ENCODE measurements around the gene FIBP.

Gene FIBP

DNA sequence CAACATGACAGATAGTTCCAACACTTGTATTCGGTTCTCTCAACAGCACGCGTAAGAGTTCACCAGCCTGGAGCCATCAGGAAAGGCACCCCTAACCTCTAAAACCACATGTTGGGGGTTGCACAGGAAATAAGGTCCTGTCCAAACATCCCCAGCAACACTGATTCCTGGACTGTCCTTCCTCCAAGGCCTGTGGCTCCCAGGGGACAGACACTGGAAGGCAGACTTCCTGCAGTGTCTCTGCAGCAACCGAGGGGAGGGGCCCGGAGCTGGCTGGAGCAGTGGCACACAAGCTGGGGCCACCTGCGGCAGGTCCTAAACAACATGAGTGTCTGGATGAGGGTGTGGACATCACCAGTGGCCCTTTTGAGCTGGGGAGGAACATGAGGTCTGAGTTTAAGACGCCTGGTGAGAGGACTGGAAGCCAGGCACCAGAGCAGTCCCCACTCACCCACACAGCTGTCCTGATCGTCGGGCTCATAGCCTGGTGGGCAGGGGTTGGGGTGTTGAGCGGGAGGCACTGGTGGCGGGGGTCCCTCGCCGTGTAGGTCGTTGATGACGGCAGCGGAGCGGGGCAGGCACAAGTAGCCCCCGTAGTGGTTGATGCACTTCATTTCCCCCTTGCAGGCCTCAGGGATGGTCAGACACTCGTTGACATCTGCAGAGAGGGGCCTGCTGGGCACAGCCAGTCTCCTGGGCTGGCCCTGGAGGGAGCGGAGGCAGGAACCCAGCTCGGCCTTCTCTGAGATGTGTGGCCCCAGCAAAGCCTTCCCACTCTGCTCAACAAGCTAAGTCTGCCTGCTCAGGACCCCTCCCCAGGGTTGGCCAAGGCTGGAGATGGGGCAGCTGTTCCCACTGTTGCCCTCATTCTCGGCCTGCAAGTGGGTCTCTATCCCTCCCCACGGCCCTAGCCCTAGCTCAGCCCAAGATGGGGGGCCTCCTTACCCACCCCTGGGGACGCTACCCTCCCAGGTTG, 17.3 kb downstream of the FIBP start:
- Histone ChIP-seq H3K9me3 (ENCODE audit: control insufficient read depth, low read length) (no peaks in the 10 kb centered on the region), H3K4me1 (ENCODE audit: control insufficient read depth, insufficient read depth, low read length) (peaks cover 4% of the 10 kb centered on the region), H3K27me3 (ENCODE audit: control insufficient read depth, insufficient read depth, low read length, poor library complexity, severe bottlenecking) (peaks cover 19% of the 10 kb centered on the region), H3K27ac (ENCODE audit: insufficient read depth, low read depth, low read length, poor library complexity, severe bottlenecking) (no peak overlapping the region), H3K36me3 (ENCODE audit: control insufficient read depth, insufficient read depth, low read length) (peaks cover 5% of the 10 kb centered on the region), H3K4me3 (ENCODE audit: insufficient read depth, low read depth, low read length) (no peak overlapping the region)
- 86 to 89% methylated on average over 24 of the region's 24 CpGs for WGBS, 2 experiments

GRCh38 chr11:65870307-65870658, 18.0 kb downstream of the FIBP start:
- Histone ChIP-seq H3K4me1 (ENCODE audit: control insufficient read depth, insufficient read depth, low read length) (peaks cover 4% of the 10 kb centered on the region), H3K9me3 (ENCODE audit: control insufficient read depth, low read length) (no peaks in the 10 kb centered on the region), H3K27me3 (ENCODE audit: control insufficient read depth, insufficient read depth, low read length, poor library complexity, severe bottlenecking) (peaks cover 19% of the 10 kb centered on the region), H3K27ac (ENCODE audit: insufficient read depth, low read depth, low read length, poor library complexity, severe bottlenecking) (no peak overlapping the region), H3K4me3 (ENCODE audit: insufficient read depth, low read depth, low read length) (no peak overlapping the region), H3K36me3 (ENCODE audit: control insufficient read depth, insufficient read depth, low read length) (peaks cover 12% of the 10 kb centered on the region)
- WGBS, 2 experiments = 93% methylated on average over 11 of the region's 11 CpGs

GRCh38 chr11:65869643-65870306, 18.5 kb downstream of the FIBP start:
- H3K4me3 ChIP-seq (ENCODE audit: insufficient read depth, low read depth, low read length) = no peak overlapping the region
- H3K27ac ChIP-seq (ENCODE audit: insufficient read depth, low read depth, low read length, poor library complexity, severe bottlenecking) = no peak overlapping the region
- peaks cover 16% of the 10 kb centered on the region for H3K36me3 ChIP-seq (ENCODE audit: control insufficient read depth, insufficient read depth, low read length)
- H3K9me3 ChIP-seq (ENCODE audit: control insufficient read depth, low read length) = no peaks in the 10 kb centered on the region
- H3K4me1 ChIP-seq (ENCODE audit: control insufficient read depth, insufficient read depth, low read length) = peaks cover 4% of the 10 kb centered on the region
- peaks cover 19% of the 10 kb centered on the region for H3K27me3 ChIP-seq (ENCODE audit: control insufficient read depth, insufficient read depth, low read length, poor library complexity, severe bottlenecking)
- WGBS, 2 experiments = 88 to 91% methylated on average over 24 of the region's 24 CpGs

DNA sequence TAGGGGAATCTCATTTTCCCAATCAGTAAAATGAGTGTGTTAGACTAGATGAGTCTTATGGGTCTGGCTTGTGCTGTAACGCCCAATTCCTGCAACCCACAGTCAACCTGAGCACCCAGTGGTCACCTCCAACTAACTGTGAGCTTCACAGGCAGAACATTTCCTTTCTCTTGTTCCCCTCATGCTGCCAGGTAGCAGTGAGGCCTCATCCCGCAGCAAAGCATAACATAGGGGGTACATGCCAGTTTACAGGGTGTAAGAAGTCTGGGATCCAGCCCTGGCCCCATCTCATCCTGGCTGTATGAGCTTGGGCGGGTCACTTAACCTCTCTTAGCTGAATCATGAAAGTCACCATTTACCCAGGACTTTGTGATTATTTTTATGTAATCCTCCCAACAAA, 19.4 kb downstream of the FIBP start:
- WGBS, 2 experiments = 87 to 90% methylated on average over 3 of the region's 3 CpGs
- Histone ChIP-seq H3K27me3 (ENCODE audit: control insufficient read depth, insufficient read depth, low read length, poor library complexity, severe bottlenecking) (peaks cover 19% of the 10 kb centered on the region), H3K9me3 (ENCODE audit: control insufficient read depth, low read length) (no peaks in the 10 kb centered on the region), H3K27ac (ENCODE audit: insufficient read depth, low read depth, low read length, poor library complexity, severe bottlenecking) (no peak overlapping the region), H3K4me3 (ENCODE audit: insufficient read depth, low read depth, low read length) (no peak overlapping the region), H3K4me1 (ENCODE audit: control insufficient read depth, insufficient read depth, low read length) (peaks cover 4% of the 10 kb centered on the region), H3K36me3 (ENCODE audit: control insufficient read depth, insufficient read depth, low read length) (peaks cover 18% of the 10 kb centered on the region)

GRCh38 chr11:65868076-65868667, 20.1 kb downstream of the FIBP start:
- no peak overlapping the region for H3K27ac ChIP-seq (ENCODE audit: insufficient read depth, low read depth, low read length, poor library complexity, severe bottlenecking)
- WGBS, 2 experiments = 90 to 92% methylated on average over 19 of the region's 19 CpGs
- H3K4me3 ChIP-seq (ENCODE audit: insufficient read depth, low read depth, low read length) = peak overlapping the region; percentile 19
- peaks cover 4% of the 10 kb centered on the region for H3K4me1 ChIP-seq (ENCODE audit: control insufficient read depth, insufficient read depth, low read length)
- H3K27me3 ChIP-seq (ENCODE audit: control insufficient read depth, insufficient read depth, low read length, poor library complexity, severe bottlenecking) = peaks cover 17% of the 10 kb centered on the region
- H3K9me3 ChIP-seq (ENCODE audit: control insufficient read depth, low read length) = no peaks in the 10 kb centered on the region
- peaks cover 25% of the 10 kb centered on the region for H3K36me3 ChIP-seq (ENCODE audit: control insufficient read depth, insufficient read depth, low read length)

DNA sequence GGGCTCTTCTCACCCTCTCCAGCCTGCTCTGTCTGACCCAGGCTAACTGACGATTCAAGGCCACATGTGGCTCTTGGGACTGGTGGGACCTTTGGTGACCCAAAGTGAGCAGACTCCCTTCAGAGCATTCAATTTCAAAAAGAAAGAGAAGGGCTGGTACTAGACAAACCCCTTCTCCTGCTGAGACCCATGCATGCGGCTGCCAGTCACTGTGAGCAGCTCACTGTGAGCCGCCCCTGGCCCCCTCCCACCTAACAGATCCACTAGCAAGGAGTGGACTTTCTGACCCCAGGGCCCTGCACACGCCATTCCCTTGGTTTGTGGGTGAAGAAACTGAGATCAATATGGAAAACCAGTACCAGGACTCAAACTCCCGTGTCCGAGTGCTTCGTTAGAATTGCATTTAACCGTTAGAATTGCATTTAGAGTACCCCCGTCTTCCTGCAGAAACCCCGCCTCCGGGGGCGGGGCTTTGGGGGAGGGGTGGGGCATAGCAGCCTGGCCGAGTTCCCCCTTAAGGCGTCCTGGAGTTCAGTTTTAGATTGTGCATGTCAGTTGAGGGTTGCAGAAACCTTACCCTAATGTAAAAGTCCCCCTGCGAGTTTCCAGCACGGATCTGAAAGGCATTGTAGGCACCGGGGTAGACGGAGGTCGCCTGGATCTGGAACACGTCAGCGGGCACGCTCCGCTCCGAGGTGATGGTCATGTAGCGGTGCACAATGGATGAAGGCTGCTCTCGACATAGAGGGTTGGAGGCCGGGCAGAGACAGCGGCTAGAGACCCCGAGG, 20.8 kb downstream of the FIBP start:
- Histone ChIP-seq H3K27me3 (ENCODE audit: control insufficient read depth, insufficient read depth, low read length, poor library complexity, severe bottlenecking) (peaks cover 10% of the 10 kb centered on the region), H3K4me1 (ENCODE audit: control insufficient read depth, insufficient read depth, low read length) (peaks cover 4% of the 10 kb centered on the region), H3K9me3 (ENCODE audit: control insufficient read depth, low read length) (no peaks in the 10 kb centered on the region), H3K27ac (ENCODE audit: insufficient read depth, low read depth, low read length, poor library complexity, severe bottlenecking) (no peak overlapping the region), H3K4me3 (ENCODE audit: insufficient read depth, low read depth, low read length) (peak overlapping the region; percentile 19), H3K36me3 (ENCODE audit: control insufficient read depth, insufficient read depth, low read length) (peaks cover 28% of the 10 kb centered on the region)
- WGBS, 2 experiments = 58 to 59% methylated on average over 29 of the region's 29 CpGs

- H3K4me1 ChIP-seq (ENCODE audit: control insufficient read depth, insufficient read depth, low read length) = peaks cover 2% of the 10 kb centered on the region
- H3K27ac ChIP-seq (ENCODE audit: insufficient read depth, low read depth, low read length, poor library complexity, severe bottlenecking) = no peak overlapping the region
- H3K9me3 ChIP-seq (ENCODE audit: control insufficient read depth, low read length) = no peaks in the 10 kb centered on the region
- peaks cover 28% of the 10 kb centered on the region for H3K36me3 ChIP-seq (ENCODE audit: control insufficient read depth, insufficient read depth, low read length)
- 91 to 93% methylated on average over 21 of the region's 21 CpGs for WGBS, 2 experiments
- H3K27me3 ChIP-seq (ENCODE audit: control insufficient read depth, insufficient read depth, low read length, poor library complexity, severe bottlenecking) = peaks cover 3% of the 10 kb centered on the region
- no peak overlapping the region for H3K4me3 ChIP-seq (ENCODE audit: insufficient read depth, low read depth, low read length)
Observed at GRCh38 chr11:65866509-65867283, 21.6 kb downstream of the FIBP start.

GRCh38 chr11:65865550-65866172, 22.6 kb downstream of the FIBP start:
- H3K9me3 ChIP-seq (ENCODE audit: control insufficient read depth, low read length) = no peaks in the 10 kb centered on the region
- H3K4me1 ChIP-seq (ENCODE audit: control insufficient read depth, insufficient read depth, low read length) = peaks cover 10% of the 10 kb centered on the region
- no peak overlapping the region for H3K4me3 ChIP-seq (ENCODE audit: insufficient read depth, low read depth, low read length)
- H3K27me3 ChIP-seq (ENCODE audit: control insufficient read depth, insufficient read depth, low read length, poor library complexity, severe bottlenecking) = no peaks in the 10 kb centered on the region
- 94 to 96% methylated on average over 9 of the region's 9 CpGs for WGBS, 2 experiments
- peaks cover 28% of the 10 kb centered on the region for H3K36me3 ChIP-seq (ENCODE audit: control insufficient read depth, insufficient read depth, low read length)
- H3K27ac ChIP-seq (ENCODE audit: insufficient read depth, low read depth, low read length, poor library complexity, severe bottlenecking) = no peak overlapping the region
